ENCODE data around the gene SLC9A3.

Gene SLC9A3

GRCh38 chr5:535846-536698 lies 11.8 kb upstream of the SLC9A3 start:
- in situ Hi-C loops (cut with HindIII; ENCODE audit: low sequenced_read_pairs) = no loop called here
- no peak for DNase-seq (ENCODE audit: low read depth)
- TF ChIP-seq, protein P1, sequence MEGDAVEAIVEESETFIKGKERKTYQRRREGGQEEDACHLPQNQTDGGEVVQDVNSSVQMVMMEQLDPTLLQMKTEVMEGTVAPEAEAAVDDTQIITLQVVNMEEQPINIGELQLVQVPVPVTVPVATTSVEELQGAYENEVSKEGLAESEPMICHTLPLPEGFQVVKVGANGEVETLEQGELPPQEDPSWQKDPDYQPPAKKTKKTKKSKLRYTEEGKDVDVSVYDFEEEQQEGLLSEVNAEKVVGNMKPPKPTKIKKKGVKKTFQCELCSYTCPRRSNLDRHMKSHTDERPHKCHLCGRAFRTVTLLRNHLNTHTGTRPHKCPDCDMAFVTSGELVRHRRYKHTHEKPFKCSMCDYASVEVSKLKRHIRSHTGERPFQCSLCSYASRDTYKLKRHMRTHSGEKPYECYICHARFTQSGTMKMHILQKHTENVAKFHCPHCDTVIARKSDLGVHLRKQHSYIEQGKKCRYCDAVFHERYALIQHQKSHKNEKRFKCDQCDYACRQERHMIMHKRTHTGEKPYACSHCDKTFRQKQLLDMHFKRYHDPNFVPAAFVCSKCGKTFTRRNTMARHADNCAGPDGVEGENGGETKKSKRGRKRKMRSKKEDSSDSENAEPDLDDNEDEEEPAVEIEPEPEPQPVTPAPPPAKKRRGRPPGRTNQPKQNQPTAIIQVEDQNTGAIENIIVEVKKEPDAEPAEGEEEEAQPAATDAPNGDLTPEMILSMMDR (IDR thresholded peaks at IDR 0.05; ENCODE audit: low read depth, low read length, missing control alignments) = no peak
- no peak overlapping the region for H3K4me3 ChIP-seq (ENCODE audit: low read depth, low read length)

GRCh38 chr5:534743-535671 lies 10.8 kb upstream of the SLC9A3 start:
- H3K4me3 ChIP-seq (ENCODE audit: low read depth, low read length) = no peak overlapping the region
- TF ChIP-seq, protein P1 (IDR thresholded peaks at IDR 0.05; ENCODE audit: low read depth, low read length, missing control alignments) = no peak
- in situ Hi-C loops (cut with HindIII; ENCODE audit: low sequenced_read_pairs) = no loop called here
- DNase-seq (ENCODE audit: low read depth) = no peak

GRCh38 chr5:533955-534742 lies 9.9 kb upstream of the SLC9A3 start:
- TF ChIP-seq, protein P1 (IDR thresholded peaks at IDR 0.05; ENCODE audit: low read depth, low read length, missing control alignments) = no peak
- no peak overlapping the region for H3K4me3 ChIP-seq (ENCODE audit: low read depth, low read length)
- DNase-seq (ENCODE audit: low read depth) = no peak
- in situ Hi-C loops (cut with HindIII; ENCODE audit: low sequenced_read_pairs) = no loop called here

DNA sequence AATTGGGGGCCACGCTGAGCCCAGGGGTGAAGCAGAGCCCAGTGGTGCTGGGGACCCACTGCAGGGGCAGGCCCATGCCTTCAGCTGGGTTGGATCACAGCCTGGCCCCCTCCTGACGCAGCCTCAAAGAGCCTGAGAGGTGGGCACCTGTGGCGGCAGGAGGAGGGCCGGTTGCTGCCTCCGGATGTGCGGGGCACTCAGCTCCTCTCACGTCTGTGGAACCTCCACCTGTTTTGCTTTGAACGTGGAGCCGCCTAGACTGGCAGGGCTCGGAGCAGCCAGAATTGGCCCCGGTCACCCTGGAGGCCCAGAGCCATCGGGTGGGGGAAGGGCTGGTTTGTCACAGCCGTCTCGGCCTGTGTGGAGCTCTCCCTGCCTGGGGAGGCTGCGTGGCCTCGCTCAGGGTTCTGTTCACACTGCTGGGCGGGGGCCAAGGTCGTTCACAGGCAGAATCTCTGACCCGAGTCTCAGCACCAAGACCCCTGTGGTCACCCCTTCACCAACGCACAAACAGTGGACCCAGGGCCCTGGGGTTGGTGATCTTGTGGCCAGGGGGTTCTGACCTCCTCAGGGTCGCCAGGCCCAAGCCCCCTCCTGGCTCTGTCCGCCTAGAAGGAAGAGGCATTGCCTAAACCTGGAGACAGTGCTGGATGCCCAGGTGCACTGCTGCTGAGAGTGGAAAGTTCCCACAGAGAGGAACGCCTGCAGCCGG lies 9.2 kb upstream of the SLC9A3 start:
- no peak overlapping the region for H3K4me3 ChIP-seq (ENCODE audit: low read depth, low read length)
- TF ChIP-seq, protein P1 (IDR thresholded peaks at IDR 0.05; ENCODE audit: low read depth, low read length, missing control alignments) = no peak
- no peak for DNase-seq (ENCODE audit: low read depth)
- in situ Hi-C loops (cut with HindIII; ENCODE audit: low sequenced_read_pairs) = no loop called here

DNA sequence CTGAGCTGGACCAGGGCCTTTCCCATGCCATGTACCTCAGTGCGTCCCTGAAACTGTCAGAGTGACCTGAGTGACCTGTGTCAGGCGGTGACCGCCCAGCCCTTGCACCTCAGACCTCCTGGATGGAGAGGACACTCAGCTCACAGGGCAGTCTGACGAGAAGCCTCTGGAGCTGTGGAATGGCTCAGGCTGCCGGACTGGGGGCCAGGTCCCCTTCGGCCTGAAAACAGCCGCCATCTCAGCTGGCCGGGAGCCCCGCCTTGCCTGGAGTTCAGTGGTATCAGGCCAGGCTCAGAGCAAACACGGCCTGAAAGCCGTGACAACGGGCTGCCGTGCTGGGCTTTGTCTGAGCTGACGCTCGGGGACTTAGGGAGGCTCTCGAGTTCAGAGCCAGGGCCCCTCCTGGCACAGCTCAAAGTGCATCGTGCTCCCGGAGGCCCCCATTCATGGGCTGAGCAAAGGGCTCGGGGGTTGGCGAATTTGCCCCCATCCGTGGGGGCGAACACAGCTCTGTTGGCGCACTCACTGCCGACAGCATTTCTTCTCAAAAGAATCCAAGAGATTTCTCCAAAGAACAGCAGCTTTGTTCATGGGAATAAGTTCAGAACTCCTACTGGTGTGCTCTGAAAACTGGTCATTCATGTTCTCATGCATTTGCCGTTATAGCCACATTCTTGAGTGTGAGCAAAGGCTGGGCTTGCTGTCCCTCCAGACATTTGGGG lies 8.4 kb upstream of the SLC9A3 start:
- DNase-seq (ENCODE audit: low read depth) = no peak
- in situ Hi-C loops (cut with HindIII; ENCODE audit: low sequenced_read_pairs) = no loop called here
- H3K4me3 ChIP-seq (ENCODE audit: low read depth, low read length) = no peak overlapping the region
- TF ChIP-seq, protein P1 (IDR thresholded peaks at IDR 0.05; ENCODE audit: low read depth, low read length, missing control alignments) = no peak

Data from astrocyte of the cerebellum (primary cell).